ENCODE data around the gene SHROOM2.
"Not testable (repeated sequence)": the region's sequence is repeated elsewhere in the genome, so short reads cannot be mapped to it uniquely, and the experiment has no call there.

Gene SHROOM2

GRCh38 chrX:9784332-9784731 lies 1.9 kb upstream of the SHROOM2 start:
- FAIRE-seq: no peak

- no peak for FAIRE-seq
Measured at GRCh38 chrX:9785254-9785943, 830 bp upstream of the SHROOM2 start.

- no peak for FAIRE-seq
Measured at GRCh38 chrX:9786798-9787635, 788 bp downstream of the SHROOM2 start.

DNA sequence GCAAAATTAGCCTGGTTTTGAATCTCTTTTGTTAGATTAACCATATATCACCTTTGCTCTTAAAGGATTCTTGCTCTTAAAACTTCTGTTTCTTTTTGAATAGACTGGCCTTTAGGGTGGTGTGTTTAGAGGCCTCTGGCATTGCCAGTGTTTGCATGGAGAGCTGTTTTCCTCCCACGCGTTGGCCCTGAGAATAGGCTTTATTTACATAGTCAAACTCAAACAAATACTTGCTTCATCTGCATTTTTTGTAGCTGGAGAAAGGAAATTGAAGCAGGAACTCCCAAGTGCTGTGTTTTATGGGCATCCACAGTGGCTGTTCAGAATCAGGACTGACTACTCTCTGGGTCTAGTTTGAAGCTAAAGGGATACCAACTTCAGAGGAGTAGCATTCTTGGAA lies 2.7 kb downstream of the SHROOM2 start:
- peak; percentile 82 for FAIRE-seq

DNA sequence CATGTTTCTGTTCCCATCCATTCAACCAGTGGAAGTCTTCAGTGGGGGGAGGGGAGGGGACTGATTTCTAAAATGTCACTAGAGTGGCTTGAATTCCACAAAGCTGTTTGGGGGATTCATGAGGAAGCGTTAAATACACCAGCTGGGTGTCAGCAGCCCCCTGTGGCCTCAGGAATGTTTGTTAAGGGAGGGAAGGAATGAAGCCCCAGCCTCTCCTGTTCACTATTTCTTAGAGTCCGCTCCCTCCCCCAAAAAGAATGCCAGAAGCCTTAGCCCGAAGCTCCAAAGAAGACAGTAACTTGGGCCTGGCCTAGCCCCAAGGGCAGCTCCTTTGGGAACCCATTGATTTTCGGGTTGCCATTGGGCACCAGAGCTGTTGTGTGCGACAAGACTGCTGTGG lies 3.3 kb downstream of the SHROOM2 start:
- FAIRE-seq: no peak

GRCh38 chrX:9790866-9791265 lies 4.6 kb downstream of the SHROOM2 start:
- no peak for FAIRE-seq

GRCh38 chrX:9794495-9794894 lies 8.3 kb downstream of the SHROOM2 start:
- FAIRE-seq: no peak

- FAIRE-seq: no peak
Measured at GRCh38 chrX:9797384-9798360, 11.4 kb downstream of the SHROOM2 start.

DNA sequence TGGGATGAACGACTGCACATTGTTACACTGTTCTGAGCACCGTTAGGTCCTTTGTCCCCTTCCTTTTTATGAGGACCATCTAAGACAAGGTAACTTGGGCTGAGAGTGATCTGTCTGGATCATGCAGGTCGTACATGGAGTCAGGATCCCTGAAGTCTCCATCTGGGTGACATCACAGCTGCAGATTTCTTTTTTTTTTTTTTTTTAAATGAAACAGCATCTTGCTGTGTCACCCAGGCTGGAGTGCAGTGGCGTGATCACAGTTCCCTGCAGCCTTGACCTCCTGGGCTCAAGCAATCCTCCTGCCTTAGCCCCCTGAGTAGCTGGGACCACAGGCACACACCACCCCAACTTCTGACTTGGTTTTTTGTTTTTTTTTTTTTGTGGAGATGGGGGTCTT lies 16.5 kb downstream of the SHROOM2 start:
- no peak for FAIRE-seq

- no peak for FAIRE-seq
Measured at GRCh38 chrX:9804444-9804843, 18.2 kb downstream of the SHROOM2 start.

DNA sequence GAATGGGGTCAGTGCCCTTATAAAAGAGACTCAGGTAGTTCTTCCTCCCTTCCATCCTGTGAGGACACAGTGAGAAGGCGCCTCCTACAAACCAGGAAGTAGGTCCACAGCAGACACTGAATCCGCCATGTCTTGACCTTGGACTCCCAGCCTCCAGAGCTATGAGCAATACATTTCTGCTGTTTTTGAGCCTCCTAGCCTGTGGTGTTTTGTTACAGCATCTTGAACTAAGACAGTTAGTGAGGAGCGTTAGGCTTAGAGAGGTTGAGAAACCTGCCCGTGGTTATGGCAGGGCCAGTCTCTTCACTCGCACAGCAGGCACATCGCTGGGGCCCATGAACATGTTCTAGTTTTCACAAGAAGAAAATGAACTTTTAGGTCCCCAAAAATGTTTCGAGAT lies 19.7 kb downstream of the SHROOM2 start:
- no peak for FAIRE-seq

GRCh38 chrX:9807355-9808182 lies 21.3 kb downstream of the SHROOM2 start:
- no peak for FAIRE-seq

GRCh38 chrX:9809876-9810275 lies 23.6 kb downstream of the SHROOM2 start:
- not testable (repeated sequence) for FAIRE-seq

GRCh38 chrX:9811086-9811485 lies 24.9 kb downstream of the SHROOM2 start:
- not testable (repeated sequence) for FAIRE-seq

GRCh38 chrX:9816084-9816700 lies 30.0 kb downstream of the SHROOM2 start:
- FAIRE-seq: no peak

- no peak for FAIRE-seq
Measured at GRCh38 chrX:9821572-9821971, 35.3 kb downstream of the SHROOM2 start.

GRCh38 chrX:9824554-9824953 lies 38.3 kb downstream of the SHROOM2 start:
- FAIRE-seq: no peak

- no peak for FAIRE-seq
Measured at GRCh38 chrX:9825129-9825790, 39.0 kb downstream of the SHROOM2 start.

DNA sequence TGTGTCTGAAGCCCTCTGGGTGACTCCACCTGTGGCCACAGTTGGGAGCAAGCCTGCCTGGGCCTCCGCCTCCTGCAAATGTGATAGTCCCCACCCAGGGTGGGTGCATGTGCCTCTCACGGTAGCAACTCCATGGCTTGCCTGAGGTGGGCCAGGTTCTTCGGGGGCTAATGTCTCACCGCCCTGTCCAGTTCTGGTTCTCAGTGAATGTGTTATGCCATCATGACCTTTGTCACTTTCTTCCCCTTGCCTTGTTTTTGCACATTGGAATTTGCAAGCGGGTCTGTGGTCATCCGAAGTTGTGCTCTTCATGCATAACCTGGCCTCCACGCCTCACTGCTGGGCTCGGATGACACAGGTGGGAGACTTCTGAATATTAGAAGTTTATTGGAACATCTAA lies 39.7 kb downstream of the SHROOM2 start:
- FAIRE-seq: no peak

GRCh38 chrX:9829308-9830267 lies 43.4 kb downstream of the SHROOM2 start:
- no peak for FAIRE-seq
